Mucosa of rectum (tissue), 2 donors: ENCODE results near the gene ZNF770.

Experiments used
- H3K27ac ChIP-seq, 2 donors: one replicate each; pipeline ENCODE4 v1.7.0; 2013; ENCODE audit warnings: inconsistent platforms in 2 of 2, low read depth in 2 of 2, low read length in 2 of 2
- H3K27me3 ChIP-seq, 2 donors: one replicate each; pipeline ENCODE4 v1.7.0; 2013; ENCODE audit warnings: low read length in 2 of 2; ENCODE audit not compliant: control insufficient read depth in 2 of 2, insufficient read depth in 2 of 2
- H3K36me3 ChIP-seq, 2 donors: one replicate each; pipeline ENCODE4 v1.7.0; 2013; ENCODE audit warnings: low read length in 2 of 2; ENCODE audit not compliant: control insufficient read depth in 2 of 2, insufficient read depth in 2 of 2
- H3K4me1 ChIP-seq, 2 donors: one replicate each; pipeline ENCODE4 v1.7.0; 2013; ENCODE audit warnings: low read length in 2 of 2, mild to moderate bottlenecking in 1 of 2; ENCODE audit not compliant: control insufficient read depth in 2 of 2, insufficient read depth in 2 of 2
- H3K4me3 ChIP-seq, 2 donors: one replicate each; pipeline ENCODE4 v1.7.0; 2013; ENCODE audit warnings: low read length in 2 of 2
- H3K9ac ChIP-seq, 2 donors: one replicate each; pipeline ENCODE4 v1.7.0; 2013; ENCODE audit warnings: low read length in 2 of 2, low read depth in 1 of 2, mild to moderate bottlenecking in 1 of 2
- H3K9me3 ChIP-seq, 2 donors: one replicate each; pipeline ENCODE4 v1.7.0; 2013; ENCODE audit warnings: low read length in 2 of 2; ENCODE audit not compliant: control insufficient read depth in 2 of 2
- donor health status: healthy.
- donor health status: Normal muscosa, but diverticular disease.

ZNF770 gene

DNA sequence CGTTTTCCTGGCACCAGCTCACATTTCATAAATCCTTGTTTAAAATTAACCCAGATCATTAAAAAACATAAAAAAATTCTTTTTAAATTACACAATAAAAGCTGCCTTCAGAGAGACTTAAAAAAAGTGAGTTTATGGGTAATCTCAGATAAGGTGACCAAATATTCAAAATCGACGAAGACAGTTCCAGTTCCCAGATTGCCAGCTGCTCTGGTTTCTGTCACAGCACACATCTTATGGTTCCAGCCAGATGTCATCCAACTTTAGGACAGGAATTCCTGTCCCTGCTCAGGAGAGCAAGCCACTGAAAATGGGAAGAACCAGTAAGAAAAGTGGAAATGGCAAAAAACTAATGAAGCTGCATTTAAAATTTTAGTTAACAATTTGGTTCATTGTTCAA, 15.8 kb upstream of the ZNF770 start:
- Histone ChIP-seq H3K27ac (no peak overlapping the region), H3K9ac (no peak overlapping the region), H3K4me1 (no peaks in the 10 kb centered on the region), H3K27me3 (no peaks in the 10 kb centered on the region), H3K36me3 (no peaks in the 10 kb centered on the region), H3K4me3 (no peak overlapping the region), H3K9me3 (no peaks in the 10 kb centered on the region)

GRCh38 chr15:35000511-35000910, 12.4 kb upstream of the ZNF770 start:
- Histone ChIP-seq H3K27me3 (no peaks in the 10 kb centered on the region), H3K9ac (no peak overlapping the region), H3K4me3 (no peak overlapping the region), H3K9me3 (no peaks in the 10 kb centered on the region), H3K27ac (no peak overlapping the region), H3K36me3 (no peaks in the 10 kb centered on the region), H3K4me1 (no peaks in the 10 kb centered on the region)

GRCh38 chr15:34999906-35000305, 11.8 kb upstream of the ZNF770 start:
- Histone ChIP-seq H3K27me3 (no peaks in the 10 kb centered on the region), H3K9ac (no peak overlapping the region), H3K4me3 (no peak overlapping the region), H3K4me1 (no peaks in the 10 kb centered on the region), H3K9me3 (no peaks in the 10 kb centered on the region), H3K36me3 (no peaks in the 10 kb centered on the region), H3K27ac (no peak overlapping the region)

DNA sequence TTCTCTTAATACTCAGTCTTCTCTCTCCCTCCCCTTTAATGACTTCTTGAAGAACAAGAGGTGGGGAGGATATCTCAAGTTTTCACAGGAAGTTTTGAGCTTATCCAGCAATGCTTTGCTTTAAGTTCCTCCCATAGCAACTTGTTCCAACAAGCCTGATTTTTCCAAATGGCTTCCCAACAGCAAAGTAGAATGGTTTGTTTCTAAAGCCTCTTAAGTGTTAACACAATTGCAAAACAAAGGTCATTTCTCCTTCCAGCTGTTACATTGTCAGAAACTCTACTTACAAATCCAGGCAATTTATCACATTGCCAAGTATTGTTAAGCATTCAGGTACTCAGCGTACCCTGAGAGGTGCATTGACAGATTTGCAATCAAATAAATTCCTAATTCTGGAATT, 6.8 kb upstream of the ZNF770 start:
- Histone ChIP-seq H3K9ac (no peak overlapping the region), H3K27ac (no peak overlapping the region), H3K27me3 (no peaks in the 10 kb centered on the region), H3K9me3 (no peaks in the 10 kb centered on the region), H3K4me3 (no peak overlapping the region), H3K36me3 (no peaks in the 10 kb centered on the region), H3K4me1 (no peaks in the 10 kb centered on the region)

- no peaks in the 10 kb centered on the region for H3K36me3 ChIP-seq
- H3K27ac ChIP-seq: no peak overlapping the region
- H3K9me3 ChIP-seq: no peaks in the 10 kb centered on the region
- H3K9ac ChIP-seq: no peak overlapping the region
- H3K4me3 ChIP-seq: no peak overlapping the region
- no peaks in the 10 kb centered on the region for H3K27me3 ChIP-seq
- no peaks in the 10 kb centered on the region for H3K4me1 ChIP-seq
These were observed 5.8 kb upstream of the ZNF770 start for GRCh38 chr15:34993877-34994276.

GRCh38 chr15:34993412-34993811, 5.3 kb upstream of the ZNF770 start:
- no peak overlapping the region for H3K4me3 ChIP-seq
- H3K9ac ChIP-seq: no peak overlapping the region
- no peaks in the 10 kb centered on the region for H3K9me3 ChIP-seq
- no peaks in the 10 kb centered on the region for H3K27me3 ChIP-seq
- no peak overlapping the region for H3K27ac ChIP-seq
- H3K36me3 ChIP-seq: no peaks in the 10 kb centered on the region
- H3K4me1 ChIP-seq: no peaks in the 10 kb centered on the region

DNA sequence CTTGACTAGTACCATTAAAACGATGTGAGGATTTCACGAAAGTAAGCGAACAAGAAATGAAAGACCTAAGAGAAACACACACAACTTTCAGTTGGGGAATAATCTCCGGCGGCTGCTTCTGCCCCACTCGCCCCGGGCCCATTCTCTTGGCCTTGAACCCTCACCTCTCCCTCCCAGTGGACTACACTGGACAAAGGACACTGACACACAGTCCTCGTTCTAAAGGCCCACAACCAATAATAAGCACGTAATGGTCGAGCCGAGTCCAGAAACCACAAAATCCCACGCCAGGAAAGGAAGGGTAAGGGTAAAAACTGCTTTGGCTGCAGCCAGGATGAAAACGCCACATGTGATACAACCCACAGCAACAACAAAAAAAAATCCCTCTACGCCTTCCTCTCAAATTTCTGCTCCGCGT, 469 bp downstream of the ZNF770 start:
- H3K27ac ChIP-seq: peak overlapping the region; percentile 95 to 96
- H3K27me3 ChIP-seq: no peaks in the 10 kb centered on the region
- peaks cover 9 to 10% of the 10 kb centered on the region in 2 donors for H3K4me1 ChIP-seq
- peak overlapping the region; percentile 98 to 99 for H3K9ac ChIP-seq
- H3K9me3 ChIP-seq: no peaks in the 10 kb centered on the region
- peak overlapping the region; percentile 91 to 99 for H3K4me3 ChIP-seq
- peaks cover 3 to 10% of the 10 kb centered on the region in 2 donors for H3K36me3 ChIP-seq

DNA sequence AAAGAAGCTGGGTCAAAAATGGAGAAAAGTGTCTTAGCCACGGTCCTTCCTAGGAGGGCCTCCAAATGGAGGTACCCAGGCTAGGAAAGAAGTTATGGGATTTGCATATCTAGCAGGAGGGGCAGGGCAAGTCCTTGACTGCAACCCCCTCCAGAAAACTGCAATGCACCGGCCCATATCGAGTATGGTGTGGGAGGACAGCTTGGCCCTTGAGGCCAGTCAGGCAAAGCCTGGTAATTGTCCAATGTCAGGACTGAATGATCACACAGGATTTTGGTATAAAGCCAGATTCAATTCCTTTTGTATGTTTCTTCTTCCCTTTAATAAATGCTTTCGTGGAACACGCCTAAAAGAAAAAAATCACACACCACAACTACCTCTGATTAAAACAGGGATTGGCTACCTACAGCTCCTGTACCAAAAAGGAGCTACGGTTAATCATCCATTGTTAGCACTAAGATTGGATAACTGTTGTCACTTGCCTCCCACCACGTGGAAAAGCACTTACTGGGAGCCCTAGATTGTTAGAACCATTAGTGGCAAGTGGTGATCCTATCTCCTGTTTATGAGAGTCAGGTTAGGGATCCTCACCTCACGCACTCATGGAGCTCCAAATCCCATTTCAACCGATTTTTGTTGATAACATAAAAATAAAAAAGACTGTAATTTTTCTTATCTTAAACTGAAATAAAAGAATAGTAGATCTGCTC, 1.2 kb downstream of the ZNF770 start:
- Histone ChIP-seq H3K4me1 (peaks cover 9 to 10% of the 10 kb centered on the region in 2 donors), H3K9me3 (no peaks in the 10 kb centered on the region), H3K36me3 (peaks cover 4 to 13% of the 10 kb centered on the region in 2 donors), H3K27me3 (no peaks in the 10 kb centered on the region), H3K9ac (peak overlapping the region; percentile 98 to 99), H3K4me3 (peak overlapping the region; percentile 91 to 99), H3K27ac (no peak overlapping the region)

- H3K9me3 ChIP-seq: no peaks in the 10 kb centered on the region
- H3K27ac ChIP-seq: no peak overlapping the region
- no peak overlapping the region for H3K9ac ChIP-seq
These were observed 1.8 kb downstream of the ZNF770 start for GRCh38 chr15:34986326-34986725.

GRCh38 chr15:34984889-34985630, 3.0 kb downstream of the ZNF770 start:
- no peak overlapping the region for H3K4me3 ChIP-seq
- no peaks in the 10 kb centered on the region for H3K9me3 ChIP-seq
- H3K9ac ChIP-seq: no peak overlapping the region
- H3K4me1 ChIP-seq: peaks cover 9 to 10% of the 10 kb centered on the region in 2 donors
- H3K36me3 ChIP-seq: peaks cover 4 to 19% of the 10 kb centered on the region in 2 donors
- no peaks in the 10 kb centered on the region for H3K27me3 ChIP-seq
- no peak overlapping the region for H3K27ac ChIP-seq

More at GRCh38 chr15:34986326-34986725, 1.8 kb downstream of the ZNF770 start:
- H3K36me3 ChIP-seq: peaks cover 4 to 17% of the 10 kb centered on the region in 2 donors
- H3K4me1 ChIP-seq: peaks cover 9 to 10% of the 10 kb centered on the region in 2 donors
- H3K27me3 ChIP-seq: no peaks in the 10 kb centered on the region
- H3K4me3 ChIP-seq: peak overlapping the region in 1 of 2 donors; percentile 99
